Prostate gland (tissue), 2 donors: ENCODE data around the gene USP43. TPM values are rescaled to one million over a fixed set of nuclear protein-coding genes. Genes with fewer than 3 reads are reported as not detected.
A peak's percentile ranks its signal among the peaks of the same experiment; 100 is the strongest.

Experiments used
- DNase-seq: peaks from one replicate; pipeline ENCODE4 v3.0.0-alpha.2; 2019; ENCODE audit warnings: low spot score
- H3K27ac ChIP-seq, 2 donors: fragments of 200-600 bp; sonication (generic); 2 replicates each; pipeline ENCODE4 v1.5.1; 2017 to 2019
- H3K27me3 ChIP-seq: fragments of 200-600 bp; sonication (generic); replicated peaks from 2 replicates; pipeline ENCODE4 v1.5.1; 2019; ENCODE audit not compliant: insufficient read depth
- H3K36me3 ChIP-seq, 2 donors: fragments of 200-600 bp; sonication (generic); 1 replicate in 1 of 2; 2 replicates in 1 of 2; pipeline versions ENCODE4 v1.5.1 to v1.8.1; 2017 to 2019
- H3K4me1 ChIP-seq: fragments of 200-600 bp; sonication (generic); replicated peaks from 2 replicates; pipeline ENCODE4 v1.5.1; 2019
- H3K4me3 ChIP-seq, 2 donors: fragments of 200-600 bp; sonication (generic); 2 replicates each; pipeline ENCODE4 v1.5.1; 2017 to 2019
- H3K9me3 ChIP-seq: fragments of 200-600 bp; sonication (generic); 2 replicates; pipeline ENCODE4 v1.5.1; 2017
- POLR2A ChIP-seq: fragments of 450-650 bp; IDR thresholded peaks from one replicate; pipeline ENCODE4 v1.6.1; 2016; ENCODE audit warnings: antibody characterized with exemption, mild to moderate bottlenecking
- POLR2AphosphoS5 ChIP-seq: sonication (generic); formaldehyde crosslinking; IDR thresholded peaks from one replicate; pipeline ENCODE4 v1.6.1; 2017; ENCODE audit warnings: antibody characterized with exemption
- WGBS: methylation state at CpG from one replicate; pipeline ENCODE4 v1.1.5; 2018; 5-methylcytosine and 5-hydroxymethylcytosine counted together
- intact Hi-C: fragments of 100-400 bp; cut with DNase I; formaldehyde crosslinking; loops from one replicate; pipeline ENCODE4 v1.14.2; 2022
- total RNA-seq, 2 donors: library from RNA; depleted of rRNA; stranded (reverse); fragments of >200 nt; gene quantifications; one replicate each; pipeline ENCODE4 v1.1.0, GENCODE V29; 2016
- TF ChIP-seq, protein P1 (sequence below), 4 experiments: fragments of 200-600 bp in 2 of 4; fragments of 450-650 bp in 2 of 4; sonication (generic) in 2 of 4; IDR thresholded peaks; 1 replicate in 3 of 4; 2 replicates in 1 of 4; pipeline ENCODE4 v1.5.1; 2016 to 2019; ENCODE audit warnings: antibody characterized with exemption in 4 of 4, mild to moderate bottlenecking in 2 of 4, moderate library complexity in 2 of 4

Gene USP43
- total RNA-seq, 2 donors from 2014 or later: 28.2 to 33.2 TPM

GRCh38 chr17:9767432-9767991 lies 122.2 kb downstream of the USP43 start:
- Histone ChIP-seq H3K36me3 (no peaks in the 10 kb centered on the region), H3K27ac (no peak overlapping the region), H3K9me3 (no peaks in the 10 kb centered on the region), H3K4me1 (no peaks in the 10 kb centered on the region), H3K4me3 (no peak overlapping the region), H3K27me3 (no peaks in the 10 kb centered on the region)
- intact Hi-C loops: no loop called here
- TF ChIP-seq POLR2A: no peak
- WGBS: 83% methylated on average over 7 of the region's 7 CpGs
- no peak for DNase-seq

GRCh38 chr17:9768381-9768934 lies 123.1 kb downstream of the USP43 start:
- Histone ChIP-seq H3K27ac (no peak overlapping the region), H3K4me1 (no peaks in the 10 kb centered on the region), H3K9me3 (no peaks in the 10 kb centered on the region), H3K4me3 (no peak overlapping the region), H3K36me3 (no peaks in the 10 kb centered on the region), H3K27me3 (no peaks in the 10 kb centered on the region)
- intact Hi-C loops: no loop called here
- 50% methylated on average over 5 of the region's 5 CpGs for WGBS
- TF ChIP-seq POLR2A (no peak), POLR2AphosphoS5 (no peak)
- TF ChIP-seq, protein P1, sequence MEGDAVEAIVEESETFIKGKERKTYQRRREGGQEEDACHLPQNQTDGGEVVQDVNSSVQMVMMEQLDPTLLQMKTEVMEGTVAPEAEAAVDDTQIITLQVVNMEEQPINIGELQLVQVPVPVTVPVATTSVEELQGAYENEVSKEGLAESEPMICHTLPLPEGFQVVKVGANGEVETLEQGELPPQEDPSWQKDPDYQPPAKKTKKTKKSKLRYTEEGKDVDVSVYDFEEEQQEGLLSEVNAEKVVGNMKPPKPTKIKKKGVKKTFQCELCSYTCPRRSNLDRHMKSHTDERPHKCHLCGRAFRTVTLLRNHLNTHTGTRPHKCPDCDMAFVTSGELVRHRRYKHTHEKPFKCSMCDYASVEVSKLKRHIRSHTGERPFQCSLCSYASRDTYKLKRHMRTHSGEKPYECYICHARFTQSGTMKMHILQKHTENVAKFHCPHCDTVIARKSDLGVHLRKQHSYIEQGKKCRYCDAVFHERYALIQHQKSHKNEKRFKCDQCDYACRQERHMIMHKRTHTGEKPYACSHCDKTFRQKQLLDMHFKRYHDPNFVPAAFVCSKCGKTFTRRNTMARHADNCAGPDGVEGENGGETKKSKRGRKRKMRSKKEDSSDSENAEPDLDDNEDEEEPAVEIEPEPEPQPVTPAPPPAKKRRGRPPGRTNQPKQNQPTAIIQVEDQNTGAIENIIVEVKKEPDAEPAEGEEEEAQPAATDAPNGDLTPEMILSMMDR (IDR thresholded peaks at IDR 0.05): peak in 3 of 4 experiments; percentile 47 to 66 (median 50)
- no peak for DNase-seq

GRCh38 chr17:9769036-9769695 lies 123.8 kb downstream of the USP43 start:
- no peak for TF ChIP-seq POLR2AphosphoS5
- TF ChIP-seq, protein P1 (IDR thresholded peaks at IDR 0.05): no peak
- no peak for TF ChIP-seq POLR2A

DNA sequence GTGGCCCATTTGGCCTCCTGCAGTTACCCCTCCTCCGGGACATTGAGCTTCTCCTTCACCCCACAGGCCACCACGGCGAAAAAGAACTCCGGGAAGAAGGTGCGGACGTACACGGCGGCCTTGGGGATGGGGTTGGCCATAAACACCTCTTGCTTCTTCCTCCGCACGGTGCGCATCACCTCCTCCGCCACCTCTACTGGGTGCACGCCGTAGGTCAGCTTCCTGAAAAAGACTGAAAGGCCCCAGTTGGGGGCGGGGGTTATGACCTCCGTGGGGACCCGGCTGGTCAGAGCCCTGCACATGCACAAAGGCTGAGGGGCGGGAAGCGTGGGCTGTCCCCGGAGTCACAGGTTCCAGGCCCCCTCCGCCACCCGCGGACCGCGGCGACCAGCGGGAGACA lies 126.1 kb downstream of the USP43 start:
- WGBS: 95% methylated on average over 27 of the region's 27 CpGs
- TF ChIP-seq POLR2A: no peak
- TF ChIP-seq, protein P1 (IDR thresholded peaks at IDR 0.05): no peak
- no peak for TF ChIP-seq POLR2AphosphoS5
- Histone ChIP-seq H3K36me3 (no peaks in the 10 kb centered on the region), H3K4me1 (no peaks in the 10 kb centered on the region), H3K27ac (no peak overlapping the region), H3K4me3 (no peak overlapping the region), H3K9me3 (no peaks in the 10 kb centered on the region), H3K27me3 (no peaks in the 10 kb centered on the region)
- DNase-seq: no peak
- intact Hi-C loops: no loop called here

More at GRCh38 chr17:9769036-9769695, 123.8 kb downstream of the USP43 start:
- no peak overlapping the region for H3K27ac ChIP-seq
- 90% methylated on average over 15 of the region's 15 CpGs for WGBS
- H3K4me1 ChIP-seq: no peaks in the 10 kb centered on the region
- DNase-seq: no peak
- no peak overlapping the region for H3K4me3 ChIP-seq
- H3K36me3 ChIP-seq: no peaks in the 10 kb centered on the region
- intact Hi-C loops: no loop called here
- H3K9me3 ChIP-seq: no peaks in the 10 kb centered on the region
- no peaks in the 10 kb centered on the region for H3K27me3 ChIP-seq

DNA sequence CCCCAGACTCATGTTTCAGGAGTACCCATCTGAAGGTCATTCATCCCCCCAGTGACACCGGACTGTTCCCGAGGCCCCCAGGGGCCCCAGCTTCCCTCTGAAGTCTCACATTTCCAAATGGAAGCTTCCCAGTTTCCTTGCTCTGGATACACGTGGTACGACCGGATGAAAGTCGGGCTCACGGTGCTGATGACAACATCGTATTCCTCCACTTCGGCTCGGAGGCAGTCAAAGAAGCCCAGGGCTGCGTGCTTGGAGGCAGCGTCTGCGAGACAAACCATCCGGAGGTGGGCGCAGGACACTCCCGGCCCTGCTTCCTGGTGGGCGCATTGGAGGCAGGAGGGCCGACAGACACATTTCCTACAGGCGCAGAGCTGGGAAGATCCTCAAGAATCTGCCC lies 127.3 kb downstream of the USP43 start:
- intact Hi-C loops: no loop called here
- TF ChIP-seq POLR2AphosphoS5: no peak
- TF ChIP-seq, protein P1 (IDR thresholded peaks at IDR 0.05): no peak
- TF ChIP-seq POLR2A: no peak
- Histone ChIP-seq H3K27me3 (no peaks in the 10 kb centered on the region), H3K4me3 (no peak overlapping the region), H3K27ac (no peak overlapping the region), H3K36me3 (no peaks in the 10 kb centered on the region), H3K4me1 (no peaks in the 10 kb centered on the region), H3K9me3 (no peaks in the 10 kb centered on the region)
- WGBS: 78% methylated on average over 15 of the region's 19 CpGs
- DNase-seq: no peak
